Activated CD8-positive, alpha-beta T cell treated with anti-CD3 and anti-CD28 coated beads, Interleukin-2, amount 10 ng/mL, durations not matched to agents 7 days and 5 days (primary cell): Measurements from ENCODE around the gene CTNNA1. TPM values are rescaled to one million over a fixed set of nuclear protein-coding genes. Genes with fewer than 3 reads are reported as not detected.
A peak's percentile ranks its signal among the peaks of the same experiment; 100 is the strongest.
"Not testable (repeated sequence)": the region's sequence is repeated elsewhere in the genome, so short reads cannot be mapped to it uniquely, and the experiment has no call there.

Experiments used
- ATAC-seq: fragments of 150-1000 bp; cut with Tn5 transposase; one replicate; pipeline ENCODE4 v1.10.0; 2021; ENCODE audit warnings: moderate library complexity
- CTCF ChIA-PET: fragments of 350-600 bp; sonication (Branson Sonifier 250); formaldehyde crosslinking; loops from one replicate; lab custom pipeline; 2021; ENCODE audit warnings: antibody characterized with exemption; lab: Charles Lee
- POLR2A ChIA-PET: fragments of 350-600 bp; sonication (Branson Sonifier 250); formaldehyde crosslinking; loops from one replicate; lab custom pipeline; 2021; ENCODE audit warnings: antibody characterized with exemption; lab: Charles Lee
- DNase-seq: peaks from one replicate; pipeline ENCODE4 v3.0.0-alpha.2; 2020
- H3K27ac Mint-ChIP-seq: one replicate; pipeline ENCODE4 v1.8.0; 2021; ENCODE audit warnings: mild to moderate bottlenecking, mixed read lengths
- H3K27me3 Mint-ChIP-seq: one replicate; pipeline ENCODE4 v1.8.0; 2021; ENCODE audit warnings: low read depth, mixed read lengths
- H3K36me3 Mint-ChIP-seq: one replicate; pipeline ENCODE4 v1.8.0; 2021; ENCODE audit warnings: low read depth, mixed read lengths
- H3K4me1 Mint-ChIP-seq: one replicate; pipeline ENCODE4 v1.8.0; 2021; ENCODE audit warnings: low read depth, mixed read lengths
- H3K4me3 Mint-ChIP-seq: one replicate; pipeline ENCODE4 v1.8.0; 2021; ENCODE audit warnings: mild to moderate bottlenecking, mixed read lengths
- H3K9me3 Mint-ChIP-seq: one replicate; pipeline ENCODE4 v1.8.0; 2022; ENCODE audit warnings: mixed read lengths; ENCODE audit not compliant: insufficient read depth
- total RNA-seq, 2 experiments: library from RNA; stranded (reverse); gene quantifications; one replicate each; pipeline ENCODE4 v1.2.3, GENCODE V29; 2021

The CTNNA1 gene
- total RNA-seq, 2 experiments from 2014 or later = 22.4 to 22.9 TPM

GRCh38 chr5:138713247-138713646 is 40.0 kb upstream of the CTNNA1 start:
- Mint-ChIP-seq H3K4me3 (no peak overlapping the region), H3K27ac (no peak overlapping the region), H3K36me3 (no peaks in the 10 kb centered on the region), H3K27me3 (peaks cover 45% of the 10 kb centered on the region), H3K9me3 (no peaks in the 10 kb centered on the region), H3K4me1 (no peaks in the 10 kb centered on the region)
- ChIA-PET CTCF (no interaction called here), POLR2A (no interaction called here)
- ATAC-seq = no peak
- DNase-seq = no peak

GRCh38 chr5:138714694-138715093 is 38.5 kb upstream of the CTNNA1 start:
- CTCF ChIA-PET = no interaction called here
- Mint-ChIP-seq H3K27ac (no peak overlapping the region), H3K4me3 (no peak overlapping the region), H3K36me3 (no peaks in the 10 kb centered on the region), H3K4me1 (no peaks in the 10 kb centered on the region), H3K9me3 (no peaks in the 10 kb centered on the region), H3K27me3 (peaks cover 43% of the 10 kb centered on the region)
- DNase-seq (no peak), ATAC-seq (no peak)
- POLR2A ChIA-PET = interaction anchor here (0.7 kb wide), 1 partner anchor 197 kb away, joined by 3 read pairs; no protein-coding TSS in a partner anchor

GRCh38 chr5:138715931-138716432 is 37.2 kb upstream of the CTNNA1 start:
- H3K4me1 Mint-ChIP-seq, H3K27ac Mint-ChIP-seq, H3K9me3 Mint-ChIP-seq, ATAC-seq, H3K36me3 Mint-ChIP-seq, DNase-seq, H3K4me3 Mint-ChIP-seq, CTCF ChIA-PET: not testable (repeated sequence)
- H3K27me3 Mint-ChIP-seq = peaks cover 45% of the 10 kb centered on the region
- POLR2A ChIA-PET = interaction anchor here (0.6 kb wide), 1 partner anchor 93 kb away, joined by 3 read pairs; no protein-coding TSS in a partner anchor

GRCh38 chr5:138716456-138716924 is 36.7 kb upstream of the CTNNA1 start:
- Mint-ChIP-seq H3K27me3 (peaks cover 44% of the 10 kb centered on the region), H3K4me3 (no peak overlapping the region), H3K9me3 (no peaks in the 10 kb centered on the region), H3K4me1 (no peaks in the 10 kb centered on the region), H3K27ac (no peak overlapping the region), H3K36me3 (no peaks in the 10 kb centered on the region)
- ChIA-PET POLR2A (interaction anchor here (0.6 kb wide), 1 partner anchor 94 kb away, joined by 3 read pairs; no protein-coding TSS in a partner anchor), CTCF (no interaction called here)
- ATAC-seq (no peak), DNase-seq (no peak)

GRCh38 chr5:138717399-138717798 is 35.8 kb upstream of the CTNNA1 start:
- Mint-ChIP-seq H3K27me3 (peaks cover 43% of the 10 kb centered on the region), H3K27ac (no peak overlapping the region), H3K36me3 (no peaks in the 10 kb centered on the region), H3K4me3 (no peak overlapping the region), H3K9me3 (no peaks in the 10 kb centered on the region), H3K4me1 (no peaks in the 10 kb centered on the region)
- ChIA-PET CTCF (no interaction called here), POLR2A (no interaction called here)
- no peak for ATAC-seq
- DNase-seq = no peak

- ATAC-seq = no peak
- H3K4me1 Mint-ChIP-seq = no peaks in the 10 kb centered on the region
- no peak for DNase-seq
- peaks cover 50% of the 10 kb centered on the region for H3K27me3 Mint-ChIP-seq
- H3K4me3 Mint-ChIP-seq = no peak overlapping the region
- H3K9me3 Mint-ChIP-seq = no peaks in the 10 kb centered on the region
- POLR2A ChIA-PET = no interaction called here
- no peak overlapping the region for H3K27ac Mint-ChIP-seq
- H3K36me3 Mint-ChIP-seq = no peaks in the 10 kb centered on the region
- CTCF ChIA-PET = interaction anchor here (0.6 to 1.5 kb wide), 2 partner anchors 12 to 140 kb away, joined by 4 read pairs; no protein-coding TSS in a partner anchor
Measured at GRCh38 chr5:138719811-138720210, 33.4 kb upstream of the CTNNA1 start.

GRCh38 chr5:138720840-138721239 is 32.4 kb upstream of the CTNNA1 start:
- CTCF ChIA-PET = no interaction called here
- Mint-ChIP-seq H3K27ac (no peak overlapping the region), H3K9me3 (no peaks in the 10 kb centered on the region), H3K36me3 (no peaks in the 10 kb centered on the region), H3K4me3 (no peak overlapping the region), H3K27me3 (peaks cover 54% of the 10 kb centered on the region), H3K4me1 (peaks cover 5% of the 10 kb centered on the region)
- POLR2A ChIA-PET = no interaction called here
- no peak for DNase-seq
- ATAC-seq = no peak

- ATAC-seq = no peak
- POLR2A ChIA-PET = no interaction called here
- no peak for DNase-seq
- Mint-ChIP-seq H3K27me3 (peaks cover 49% of the 10 kb centered on the region), H3K4me3 (no peak overlapping the region), H3K36me3 (no peaks in the 10 kb centered on the region), H3K4me1 (peaks cover 16% of the 10 kb centered on the region), H3K9me3 (no peaks in the 10 kb centered on the region), H3K27ac (no peak overlapping the region)
- CTCF ChIA-PET = no interaction called here
Measured at GRCh38 chr5:138721979-138722378, 31.2 kb upstream of the CTNNA1 start.

GRCh38 chr5:138722544-138723177 is 30.6 kb upstream of the CTNNA1 start:
- Mint-ChIP-seq H3K4me3 (no peak overlapping the region), H3K27ac (no peak overlapping the region), H3K27me3 (peaks cover 50% of the 10 kb centered on the region), H3K36me3 (no peaks in the 10 kb centered on the region), H3K9me3 (no peaks in the 10 kb centered on the region), H3K4me1 (peaks cover 23% of the 10 kb centered on the region)
- ChIA-PET POLR2A (no interaction called here), CTCF (no interaction called here)
- no peak for ATAC-seq
- no peak for DNase-seq

GRCh38 chr5:138724470-138725146 is 28.6 kb upstream of the CTNNA1 start:
- ChIA-PET POLR2A (no interaction called here), CTCF (interaction anchor here (1.3 to 1.7 kb wide), 2 partner anchors 15 to 100 kb away, joined by 4 read pairs; no protein-coding TSS in a partner anchor)
- ATAC-seq (no peak), DNase-seq (no peak)
- Mint-ChIP-seq H3K27ac (no peak overlapping the region), H3K36me3 (no peaks in the 10 kb centered on the region), H3K4me1 (peaks cover 28% of the 10 kb centered on the region), H3K9me3 (no peaks in the 10 kb centered on the region), H3K4me3 (no peak overlapping the region), H3K27me3 (peaks cover 54% of the 10 kb centered on the region)

GRCh38 chr5:138725153-138725817 is 27.9 kb upstream of the CTNNA1 start:
- Mint-ChIP-seq H3K4me1 (peaks cover 28% of the 10 kb centered on the region), H3K4me3 (no peak overlapping the region), H3K27ac (no peak overlapping the region), H3K27me3 (peaks cover 53% of the 10 kb centered on the region), H3K36me3 (no peaks in the 10 kb centered on the region), H3K9me3 (no peaks in the 10 kb centered on the region)
- POLR2A ChIA-PET = no interaction called here
- DNase-seq (no peak), ATAC-seq (peak; percentile 54)
- CTCF ChIA-PET = interaction anchor here (1.3 to 1.7 kb wide), 2 partner anchors 15 to 99 kb away, joined by 4 read pairs; no protein-coding TSS in a partner anchor
